Measurements from ENCODE around the gene SLC39A11.

Gene SLC39A11

DNA sequence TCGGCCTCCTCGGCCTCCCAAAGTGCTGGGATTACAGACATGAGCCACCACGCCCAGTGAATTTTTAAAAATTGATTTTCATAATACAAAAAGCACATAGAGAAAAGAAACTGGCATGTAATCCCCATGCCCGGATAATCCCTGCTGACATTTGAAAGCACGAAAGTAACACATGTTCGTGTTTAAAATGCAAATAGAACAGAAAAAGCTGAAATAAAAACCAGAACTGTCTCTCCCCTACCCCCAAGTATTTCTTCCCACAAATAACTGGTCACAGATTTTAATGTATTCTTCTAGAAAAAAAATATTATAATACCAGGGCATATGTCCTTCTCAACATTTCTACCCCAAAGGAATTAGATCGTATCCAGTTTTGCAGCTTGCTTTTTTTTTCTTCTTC is 222.9 kb downstream of the SLC39A11 start:
- no peak for DNase-seq
- no peaks in the 10 kb centered on the region for H3K4me1 ChIP-seq (ENCODE audit: control extremely low read depth in 1 of 4, control insufficient read depth in 4 of 4, insufficient read depth in 4 of 4, low read length in 3 of 4)
- 98% methylated on average over 5 of the region's 7 CpGs for WGBS (ENCODE audit: insufficient coverage)
- POLR2A ChIA-PET = no interaction called here
- H3K9me3 ChIP-seq (ENCODE audit: control extremely low read depth in 1 of 5, control insufficient read depth in 4 of 5, insufficient read depth in 2 of 5, low read depth in 1 of 5, low read length in 4 of 5) = peaks cover 0 to 18% (median 0%) of the 10 kb centered on the region in 5 experiments
- no peaks in the 10 kb centered on the region for H3K27me3 ChIP-seq (replicated peaks in 2 of 5; ENCODE audit: control insufficient read depth in 4 of 5, insufficient read depth in 5 of 5, low read length in 4 of 5)
- CTCF ChIA-PET = no interaction called here
- H3K4me3 ChIP-seq (ENCODE audit: control insufficient read depth in 1 of 7, extremely low read depth in 1 of 7, insufficient read depth in 4 of 7, low read depth in 2 of 7, low read length in 6 of 7) = no peak overlapping the region
- peaks cover 0 to 6% (median 0%) of the 10 kb centered on the region in 4 experiments for H3K36me3 ChIP-seq (ENCODE audit: control insufficient read depth in 4 of 4, insufficient read depth in 4 of 4, low read length in 3 of 4)
- H3K27ac ChIP-seq (ENCODE audit: insufficient read depth in 1 of 2, low read depth in 1 of 2, low read length in 2 of 2, poor library complexity in 1 of 2, severe bottlenecking in 2 of 2) = no peak overlapping the region

DNA sequence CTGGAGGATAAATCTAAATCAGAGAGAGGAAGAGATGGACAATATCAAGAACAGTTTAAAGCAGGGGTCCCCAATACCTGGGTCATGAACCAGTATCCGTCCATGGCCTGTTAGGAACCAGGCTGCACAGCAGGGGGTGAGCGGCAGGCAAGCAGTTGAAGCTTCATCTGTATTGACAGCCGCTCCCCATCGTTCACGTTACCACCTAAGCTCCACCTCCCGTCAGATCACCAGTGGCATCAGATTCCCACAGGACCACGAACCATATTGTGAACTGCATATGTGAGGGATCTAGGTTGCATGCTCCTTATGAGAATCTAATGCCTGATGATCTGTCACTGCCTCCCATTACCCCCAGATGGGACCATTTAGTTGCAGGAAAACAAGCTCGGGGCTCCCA is 226.5 kb downstream of the SLC39A11 start:
- POLR2A ChIA-PET = no interaction called here
- Histone ChIP-seq H3K9me3 (ENCODE audit: control extremely low read depth in 1 of 5, control insufficient read depth in 4 of 5, insufficient read depth in 2 of 5, low read depth in 1 of 5, low read length in 4 of 5) (peaks cover 0 to 11% (median 0%) of the 10 kb centered on the region in 5 experiments), H3K4me3 (ENCODE audit: control insufficient read depth in 1 of 7, extremely low read depth in 1 of 7, insufficient read depth in 4 of 7, low read depth in 2 of 7, low read length in 6 of 7) (no peak overlapping the region), H3K27ac (ENCODE audit: insufficient read depth in 1 of 2, low read depth in 1 of 2, low read length in 2 of 2, poor library complexity in 1 of 2, severe bottlenecking in 2 of 2) (no peak overlapping the region), H3K36me3 (ENCODE audit: control insufficient read depth in 4 of 4, insufficient read depth in 4 of 4, low read length in 3 of 4) (peaks cover 0 to 4% (median 0%) of the 10 kb centered on the region in 4 experiments), H3K27me3 (replicated peaks in 2 of 5; ENCODE audit: control insufficient read depth in 4 of 5, insufficient read depth in 5 of 5, low read length in 4 of 5) (no peaks in the 10 kb centered on the region), H3K4me1 (ENCODE audit: control extremely low read depth in 1 of 4, control insufficient read depth in 4 of 4, insufficient read depth in 4 of 4, low read length in 3 of 4) (no peaks in the 10 kb centered on the region)
- 99% methylated on average over 7 of the region's 8 CpGs for WGBS (ENCODE audit: insufficient coverage)
- CTCF ChIA-PET = interaction anchor here (1.3 kb wide), 1 partner anchor 9 kb away, joined by 5 read pairs; no protein-coding TSS in a partner anchor
- DNase-seq = no peak

DNA sequence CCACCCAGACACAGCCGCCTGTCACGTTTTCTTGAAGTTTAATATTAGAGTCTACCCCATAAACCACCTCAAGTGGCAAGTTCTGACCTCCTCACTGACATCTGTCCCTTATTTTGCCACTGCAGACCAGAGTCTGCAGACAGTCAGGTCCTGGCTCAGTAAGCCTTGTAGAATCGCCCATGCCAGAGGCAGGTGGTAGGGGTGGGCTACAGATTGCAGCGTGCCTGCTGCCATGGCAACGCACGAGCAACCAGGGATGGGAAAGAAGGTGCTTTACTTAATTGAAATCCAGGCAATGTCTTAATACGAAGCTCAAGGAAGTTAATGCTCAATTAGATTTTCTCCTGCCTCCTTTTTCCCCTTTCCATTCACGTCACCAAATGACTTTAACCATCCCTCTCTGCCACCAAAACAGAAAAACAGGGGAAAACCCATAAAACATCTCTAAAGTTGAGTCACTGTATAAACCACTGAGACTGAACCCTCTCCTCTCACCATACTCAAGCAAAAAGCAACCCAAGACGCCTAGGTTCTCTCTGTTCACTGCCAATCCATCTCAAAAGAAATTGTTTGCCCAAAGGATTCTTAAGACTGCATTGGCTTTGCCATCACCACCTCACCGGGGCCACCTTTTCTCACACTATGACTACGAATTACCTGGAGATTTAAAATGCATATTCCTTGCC is 228.8 kb downstream of the SLC39A11 start:
- Histone ChIP-seq H3K27me3 (replicated peaks in 2 of 5; ENCODE audit: control insufficient read depth in 4 of 5, insufficient read depth in 5 of 5, low read length in 4 of 5) (no peaks in the 10 kb centered on the region), H3K4me3 (ENCODE audit: control insufficient read depth in 1 of 7, extremely low read depth in 1 of 7, insufficient read depth in 4 of 7, low read depth in 2 of 7, low read length in 6 of 7) (no peak overlapping the region), H3K36me3 (ENCODE audit: control insufficient read depth in 4 of 4, insufficient read depth in 4 of 4, low read length in 3 of 4) (peaks cover 0 to 4% (median 0%) of the 10 kb centered on the region in 4 experiments), H3K4me1 (ENCODE audit: control extremely low read depth in 1 of 4, control insufficient read depth in 4 of 4, insufficient read depth in 4 of 4, low read length in 3 of 4) (no peaks in the 10 kb centered on the region), H3K27ac (ENCODE audit: insufficient read depth in 1 of 2, low read depth in 1 of 2, low read length in 2 of 2, poor library complexity in 1 of 2, severe bottlenecking in 2 of 2) (no peak overlapping the region), H3K9me3 (ENCODE audit: control extremely low read depth in 1 of 5, control insufficient read depth in 4 of 5, insufficient read depth in 2 of 5, low read depth in 1 of 5, low read length in 4 of 5) (peaks cover 0 to 15% (median 3%) of the 10 kb centered on the region in 5 experiments)
- ChIA-PET CTCF (no interaction called here), POLR2A (no interaction called here)
- 92% methylated on average over 6 of the region's 11 CpGs for WGBS (ENCODE audit: insufficient coverage)
- DNase-seq = no peak

DNA sequence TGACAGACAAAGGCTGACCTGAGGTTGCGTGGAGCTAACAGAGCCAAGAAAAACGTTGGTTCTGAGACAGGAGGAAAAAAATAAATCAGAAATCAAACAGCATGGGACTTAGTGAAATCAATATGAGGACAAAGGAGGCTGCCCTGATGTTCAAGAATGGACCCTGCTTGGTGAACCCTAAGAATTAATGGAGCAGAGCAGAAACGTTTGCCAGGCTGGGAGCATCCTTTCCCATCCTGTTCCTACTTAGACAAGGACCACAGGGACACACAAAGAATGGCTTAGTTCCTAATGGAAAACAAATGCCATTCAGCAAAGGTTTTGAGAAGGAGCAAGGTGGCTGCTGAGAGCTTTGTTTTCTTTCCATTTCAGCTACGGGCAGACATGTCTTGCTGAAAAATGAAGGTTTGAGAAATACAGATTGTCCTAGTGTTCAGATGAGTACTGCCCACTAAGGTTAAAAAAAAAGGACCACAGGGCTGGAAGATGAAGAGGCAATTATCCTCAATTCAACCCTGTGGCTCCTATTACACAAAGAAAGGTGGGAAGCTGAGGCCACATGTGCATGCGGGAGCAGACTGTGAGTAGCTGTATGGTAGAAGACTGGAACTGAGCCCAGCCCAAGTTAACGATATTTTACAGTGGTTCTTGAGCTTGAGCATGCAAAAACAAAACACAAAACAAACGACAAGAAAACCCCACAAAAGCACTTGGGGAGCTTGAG is 230.1 kb downstream of the SLC39A11 start:
- Histone ChIP-seq H3K9me3 (ENCODE audit: control extremely low read depth in 1 of 5, control insufficient read depth in 4 of 5, insufficient read depth in 2 of 5, low read depth in 1 of 5, low read length in 4 of 5) (peaks cover 0 to 16% (median 3%) of the 10 kb centered on the region in 5 experiments), H3K36me3 (ENCODE audit: control insufficient read depth in 4 of 4, insufficient read depth in 4 of 4, low read length in 3 of 4) (peaks cover 0 to 4% (median 0%) of the 10 kb centered on the region in 4 experiments), H3K27me3 (replicated peaks in 2 of 5; ENCODE audit: control insufficient read depth in 4 of 5, insufficient read depth in 5 of 5, low read length in 4 of 5) (no peaks in the 10 kb centered on the region), H3K4me1 (ENCODE audit: control extremely low read depth in 1 of 4, control insufficient read depth in 4 of 4, insufficient read depth in 4 of 4, low read length in 3 of 4) (no peaks in the 10 kb centered on the region), H3K4me3 (ENCODE audit: control insufficient read depth in 1 of 7, extremely low read depth in 1 of 7, insufficient read depth in 4 of 7, low read depth in 2 of 7, low read length in 6 of 7) (no peak overlapping the region), H3K27ac (ENCODE audit: insufficient read depth in 1 of 2, low read depth in 1 of 2, low read length in 2 of 2, poor library complexity in 1 of 2, severe bottlenecking in 2 of 2) (no peak overlapping the region)
- ChIA-PET POLR2A (no interaction called here), CTCF (no interaction called here)
- no peak for DNase-seq
- 96% methylated on average over 5 of the region's 7 CpGs for WGBS (ENCODE audit: insufficient coverage)

DNA sequence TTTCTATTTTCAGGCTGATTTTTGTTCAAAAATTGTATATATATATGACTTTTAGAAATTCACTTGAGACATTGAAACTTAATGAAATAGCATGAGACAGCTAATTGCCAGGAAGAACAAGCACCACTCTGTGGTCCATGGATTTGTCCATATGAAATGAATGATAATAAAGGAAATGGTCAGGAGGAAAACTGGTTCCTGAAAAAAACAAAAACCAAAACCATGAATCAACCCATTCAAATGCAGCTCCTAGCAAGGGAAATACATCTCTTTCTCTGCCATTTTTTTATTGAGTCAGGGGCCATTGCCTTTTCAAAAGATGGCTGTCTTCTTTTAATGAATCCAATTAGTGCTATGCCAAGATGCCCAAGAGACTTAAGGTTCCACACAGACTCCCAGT is 230.7 kb downstream of the SLC39A11 start:
- Histone ChIP-seq H3K27ac (ENCODE audit: insufficient read depth in 1 of 2, low read depth in 1 of 2, low read length in 2 of 2, poor library complexity in 1 of 2, severe bottlenecking in 2 of 2) (no peak overlapping the region), H3K9me3 (ENCODE audit: control extremely low read depth in 1 of 5, control insufficient read depth in 4 of 5, insufficient read depth in 2 of 5, low read depth in 1 of 5, low read length in 4 of 5) (peaks cover 0 to 16% (median 3%) of the 10 kb centered on the region in 5 experiments), H3K4me1 (ENCODE audit: control extremely low read depth in 1 of 4, control insufficient read depth in 4 of 4, insufficient read depth in 4 of 4, low read length in 3 of 4) (no peaks in the 10 kb centered on the region), H3K4me3 (ENCODE audit: control insufficient read depth in 1 of 7, extremely low read depth in 1 of 7, insufficient read depth in 4 of 7, low read depth in 2 of 7, low read length in 6 of 7) (no peak overlapping the region), H3K27me3 (replicated peaks in 2 of 5; ENCODE audit: control insufficient read depth in 4 of 5, insufficient read depth in 5 of 5, low read length in 4 of 5) (no peaks in the 10 kb centered on the region), H3K36me3 (ENCODE audit: control insufficient read depth in 4 of 4, insufficient read depth in 4 of 4, low read length in 3 of 4) (peaks cover 0 to 4% (median 0%) of the 10 kb centered on the region in 4 experiments)
- CTCF ChIA-PET = no interaction called here
- POLR2A ChIA-PET = no interaction called here
- DNase-seq = no peak

DNA sequence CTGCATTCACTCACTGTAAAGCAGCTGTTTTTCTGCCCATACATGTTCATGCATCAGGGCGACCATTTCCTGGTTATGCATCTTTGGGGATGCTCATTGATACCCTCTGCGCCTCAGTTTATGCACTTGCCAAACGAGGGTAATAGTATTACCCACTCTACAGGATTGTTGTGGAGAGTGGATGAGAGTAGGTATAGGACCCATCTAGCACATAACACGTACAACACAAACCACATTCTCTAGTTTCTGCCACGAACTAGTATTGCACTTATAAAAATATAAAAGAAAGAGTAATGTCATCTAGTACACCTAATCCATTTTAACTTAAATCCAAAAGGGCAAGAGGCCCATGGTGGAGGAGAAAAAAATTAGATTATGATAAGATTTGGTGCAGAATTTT is 231.7 kb downstream of the SLC39A11 start:
- no peak for DNase-seq
- CTCF ChIA-PET = no interaction called here
- H3K27me3 ChIP-seq (replicated peaks in 2 of 5; ENCODE audit: control insufficient read depth in 4 of 5, insufficient read depth in 5 of 5, low read length in 4 of 5) = no peaks in the 10 kb centered on the region
- H3K4me3 ChIP-seq (ENCODE audit: control insufficient read depth in 1 of 7, extremely low read depth in 1 of 7, insufficient read depth in 4 of 7, low read depth in 2 of 7, low read length in 6 of 7) = no peak overlapping the region
- H3K27ac ChIP-seq (ENCODE audit: insufficient read depth in 1 of 2, low read depth in 1 of 2, low read length in 2 of 2, poor library complexity in 1 of 2, severe bottlenecking in 2 of 2) = no peak overlapping the region
- peaks cover 0 to under 1% (median 0%) of the 10 kb centered on the region in 4 experiments for H3K36me3 ChIP-seq (ENCODE audit: control insufficient read depth in 4 of 4, insufficient read depth in 4 of 4, low read length in 3 of 4)
- no CpG with 5 or more reads among the region's 5 CpGs for WGBS (ENCODE audit: insufficient coverage)
- H3K9me3 ChIP-seq (ENCODE audit: control extremely low read depth in 1 of 5, control insufficient read depth in 4 of 5, insufficient read depth in 2 of 5, low read depth in 1 of 5, low read length in 4 of 5) = peaks cover 0 to 7% (median 2%) of the 10 kb centered on the region in 5 experiments
- no peaks in the 10 kb centered on the region for H3K4me1 ChIP-seq (ENCODE audit: control extremely low read depth in 1 of 4, control insufficient read depth in 4 of 4, insufficient read depth in 4 of 4, low read length in 3 of 4)
- POLR2A ChIA-PET = no interaction called here

DNA sequence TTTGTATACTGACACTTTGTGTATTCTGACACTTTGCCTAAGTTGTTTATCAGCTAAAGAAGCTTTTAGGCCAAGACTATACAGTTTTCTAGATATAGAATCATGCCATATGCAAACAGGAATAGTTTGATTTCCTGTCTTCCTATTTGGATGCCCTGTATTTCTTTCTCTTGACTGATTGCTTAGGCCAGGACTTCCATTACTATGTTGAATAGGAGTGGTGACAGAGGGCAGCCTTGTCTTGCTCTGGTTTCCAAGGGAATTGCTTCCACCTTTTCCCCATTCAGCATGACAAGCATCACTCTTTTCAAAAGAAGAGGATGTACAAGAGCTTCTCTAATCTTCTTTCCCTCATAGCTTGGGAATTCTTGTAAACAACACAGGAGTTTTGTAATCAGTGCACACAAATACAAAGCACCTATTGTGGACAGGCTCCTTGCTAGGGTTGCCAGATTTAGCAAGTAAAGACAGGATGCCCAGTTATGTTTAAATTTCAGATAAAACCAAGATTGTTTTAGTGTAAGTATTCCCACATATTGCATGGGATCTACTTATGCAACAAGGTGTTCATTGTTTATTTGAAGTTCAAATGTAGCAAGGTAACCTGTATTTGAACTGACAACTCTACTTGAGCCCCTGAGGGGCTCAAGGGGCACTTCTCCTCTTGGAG is 233.5 kb downstream of the SLC39A11 start:
- no peak for DNase-seq

More for the DNA sequence above, 233.5 kb downstream of the SLC39A11 start:
- Histone ChIP-seq H3K36me3 (ENCODE audit: control insufficient read depth in 4 of 4, insufficient read depth in 4 of 4, low read length in 3 of 4) (no peaks in the 10 kb centered on the region), H3K27me3 (replicated peaks in 2 of 5; ENCODE audit: control insufficient read depth in 4 of 5, insufficient read depth in 5 of 5, low read length in 4 of 5) (no peaks in the 10 kb centered on the region), H3K4me3 (ENCODE audit: control insufficient read depth in 1 of 7, extremely low read depth in 1 of 7, insufficient read depth in 4 of 7, low read depth in 2 of 7, low read length in 6 of 7) (no peak overlapping the region), H3K9me3 (ENCODE audit: control extremely low read depth in 1 of 5, control insufficient read depth in 4 of 5, insufficient read depth in 2 of 5, low read depth in 1 of 5, low read length in 4 of 5) (peaks cover 0 to 5% (median 2%) of the 10 kb centered on the region in 5 experiments), H3K27ac (ENCODE audit: insufficient read depth in 1 of 2, low read depth in 1 of 2, low read length in 2 of 2, poor library complexity in 1 of 2, severe bottlenecking in 2 of 2) (no peak overlapping the region), H3K4me1 (ENCODE audit: control extremely low read depth in 1 of 4, control insufficient read depth in 4 of 4, insufficient read depth in 4 of 4, low read length in 3 of 4) (no peaks in the 10 kb centered on the region)
- POLR2A ChIA-PET = no interaction called here
- CTCF ChIA-PET = no interaction called here
